Right forelimb (tissue), 1 donor: ENCODE data around the gene PRSS33.
A peak's percentile ranks its signal among the peaks of the same experiment; 100 is the strongest.

Experiments
- DNase-seq: peaks from one replicate; pipeline ENCODE4 v3.0.0-alpha.2; 2018

PRSS33 gene

DNA sequence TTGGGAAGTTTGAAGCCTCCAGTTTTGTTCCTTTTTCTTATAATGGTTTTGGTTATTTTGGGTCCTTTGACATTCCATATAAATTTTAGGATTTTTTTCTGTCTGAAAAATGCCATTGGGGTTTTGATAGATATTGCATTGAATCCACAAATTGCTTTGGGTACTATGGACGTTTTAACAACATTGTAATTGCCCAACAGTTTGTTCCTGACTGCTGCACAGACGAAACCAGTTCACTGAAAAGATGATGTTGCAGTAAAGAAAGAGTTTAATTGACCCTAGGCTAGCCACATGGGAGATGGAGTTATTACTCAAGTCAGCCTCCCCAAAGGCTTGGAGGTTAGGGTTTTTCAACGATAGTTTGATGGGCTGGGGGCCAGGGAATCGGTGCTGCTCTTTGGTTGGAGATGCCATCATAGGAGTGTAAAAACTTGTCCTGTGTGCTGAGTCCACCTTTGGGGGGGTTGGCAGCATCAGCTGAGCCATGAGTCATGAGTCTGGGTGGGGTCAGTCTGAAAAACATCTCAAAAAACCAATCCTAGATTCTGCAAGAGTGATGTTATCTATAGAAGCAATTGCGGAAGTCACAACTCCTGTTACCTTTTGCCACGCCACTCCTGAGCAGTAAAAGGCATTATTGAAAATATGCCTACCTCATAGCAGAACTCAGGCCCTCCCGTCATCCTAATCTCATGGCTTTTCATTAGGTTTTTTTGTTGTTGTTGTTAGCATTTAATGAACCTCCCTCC is 8.2 kb upstream of the PRSS33 start:
- peak; percentile 11 for DNase-seq

DNA sequence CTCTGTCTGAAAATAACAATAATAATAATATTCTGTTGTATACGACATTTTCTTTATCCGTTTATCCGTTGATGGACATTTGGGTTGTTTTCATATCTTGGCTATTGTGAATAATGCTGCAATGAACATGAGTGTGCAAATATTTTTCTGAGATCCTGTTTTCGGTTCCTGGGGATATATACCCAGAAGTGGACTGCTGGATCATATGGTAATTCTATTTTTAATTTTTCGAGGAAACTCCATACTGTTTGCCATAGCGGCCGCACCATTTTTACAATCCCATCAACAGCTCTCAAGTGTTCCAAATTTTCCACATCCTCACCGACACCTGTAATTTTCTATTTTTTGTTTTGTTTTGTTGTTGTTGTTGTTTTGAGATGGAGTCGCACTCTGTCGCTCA is 5.6 kb upstream of the PRSS33 start:
- DNase-seq, result peak; percentile 16

DNA sequence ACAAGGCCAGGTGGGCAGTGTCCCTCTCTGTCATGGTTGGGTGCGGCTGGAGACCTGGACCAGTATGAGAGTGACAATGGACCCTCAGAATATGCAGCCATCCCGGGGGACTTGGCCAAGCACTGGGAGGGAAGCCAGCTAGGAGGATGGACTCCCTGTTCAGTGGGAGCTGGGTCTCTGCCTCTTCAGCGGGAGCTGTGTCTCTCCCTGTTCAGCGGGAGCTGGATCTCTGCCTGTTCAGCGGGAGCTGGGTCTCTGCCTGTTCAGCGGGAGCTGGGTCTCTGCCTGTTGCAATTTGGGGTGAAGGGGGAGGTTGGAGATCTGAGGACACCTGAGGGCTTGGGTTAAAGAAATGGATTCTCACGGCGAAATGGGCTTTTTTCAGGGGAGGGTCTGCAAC is 3.8 kb upstream of the PRSS33 start:
- no peak for DNase-seq

DNA sequence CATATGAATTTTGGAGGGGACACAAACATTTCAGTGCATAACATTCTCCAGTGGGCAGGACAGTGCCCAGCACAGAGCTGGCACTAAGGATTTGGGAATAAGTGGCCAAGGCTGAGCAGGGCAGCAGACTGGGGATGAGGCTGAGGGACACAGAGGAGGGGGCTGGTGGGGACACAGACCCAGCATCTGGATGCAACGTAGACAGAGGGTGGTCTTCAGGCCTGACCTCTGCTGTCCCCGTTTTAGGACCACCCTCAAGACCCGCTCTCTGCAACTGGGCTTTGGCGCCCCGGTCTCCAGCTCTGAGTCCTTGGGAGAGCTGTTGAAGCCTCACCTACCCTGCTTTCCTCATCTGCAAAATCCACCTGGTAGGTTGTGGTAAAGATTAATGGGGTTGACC is 3.3 kb upstream of the PRSS33 start:
- DNase-seq, result no peak

DNA sequence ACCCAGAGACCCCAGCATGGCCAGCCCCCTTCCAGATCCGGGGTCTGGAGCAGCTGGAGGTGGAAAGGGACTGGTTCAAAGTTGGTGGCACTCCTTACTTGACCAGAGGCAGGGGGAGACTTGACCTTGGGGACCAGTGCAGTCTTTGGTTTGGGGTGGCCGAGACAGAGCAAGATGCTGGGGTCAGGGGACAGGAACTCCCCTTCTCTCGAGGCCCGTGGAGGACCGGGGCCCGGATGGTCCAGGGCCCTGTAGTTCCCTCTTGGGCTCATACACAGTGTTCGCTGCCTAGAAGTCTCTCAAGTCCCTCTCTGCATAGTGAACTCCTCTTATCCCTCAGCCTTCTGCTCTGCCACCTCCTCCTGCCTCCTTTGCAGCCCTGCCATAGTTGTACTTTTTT is 601 bp upstream of the PRSS33 start:
- DNase-seq, result peak; percentile 41

DNA sequence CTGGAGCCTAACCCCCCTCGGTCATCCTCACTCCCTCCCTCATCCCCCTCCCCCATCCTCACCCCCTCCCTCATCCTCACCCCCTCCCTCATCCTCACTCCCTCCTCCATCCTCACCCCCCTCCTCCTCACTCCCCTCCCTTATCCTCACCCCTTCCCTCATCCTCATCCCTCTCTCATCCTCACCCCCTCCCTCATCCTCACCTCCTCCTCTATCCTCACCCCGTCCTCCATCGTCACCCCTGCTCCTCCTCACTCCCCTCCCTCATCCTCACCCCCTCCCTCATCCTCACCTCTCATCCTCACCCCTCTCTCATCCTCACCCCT is 571 bp downstream of the PRSS33 start:
- no peak for DNase-seq

DNA sequence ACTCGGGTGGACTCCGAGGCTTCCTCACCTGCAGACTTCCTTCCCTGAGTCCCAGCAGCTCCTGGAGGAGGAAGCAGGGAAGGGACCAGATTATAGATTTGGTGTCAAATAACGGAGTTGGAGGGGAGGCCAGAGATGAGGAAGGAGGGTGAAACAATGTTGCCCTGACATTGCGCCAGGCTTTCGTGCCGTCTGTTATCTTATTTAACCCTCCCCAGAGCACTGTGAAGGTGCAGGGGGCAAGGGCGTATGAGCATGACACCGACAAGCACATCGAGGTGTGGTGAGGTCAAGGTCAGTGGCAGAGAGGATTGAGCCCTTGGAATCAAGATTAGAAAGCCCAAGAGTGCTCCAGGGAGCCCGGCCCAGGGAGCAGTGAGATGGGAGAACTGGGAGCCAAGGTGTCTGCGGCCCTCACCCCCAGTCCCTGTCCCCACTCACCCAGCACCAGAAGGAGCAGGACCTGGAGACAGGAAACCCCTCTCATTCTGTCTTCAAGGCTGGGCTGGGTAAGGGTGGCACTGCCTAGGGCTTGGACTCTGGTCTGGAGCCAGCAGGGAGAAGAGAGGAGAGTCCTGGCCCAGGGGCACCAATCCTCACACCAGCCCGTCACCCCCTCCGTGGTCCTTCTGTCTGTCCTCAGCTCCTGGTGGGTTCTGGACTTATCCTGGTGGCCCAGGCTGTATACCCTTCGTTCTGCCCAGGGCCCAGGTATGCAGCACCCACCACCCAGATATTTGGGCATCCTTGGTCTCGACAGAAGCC is 1.1 kb downstream of the PRSS33 start:
- DNase-seq, result peak; percentile 35

DNA sequence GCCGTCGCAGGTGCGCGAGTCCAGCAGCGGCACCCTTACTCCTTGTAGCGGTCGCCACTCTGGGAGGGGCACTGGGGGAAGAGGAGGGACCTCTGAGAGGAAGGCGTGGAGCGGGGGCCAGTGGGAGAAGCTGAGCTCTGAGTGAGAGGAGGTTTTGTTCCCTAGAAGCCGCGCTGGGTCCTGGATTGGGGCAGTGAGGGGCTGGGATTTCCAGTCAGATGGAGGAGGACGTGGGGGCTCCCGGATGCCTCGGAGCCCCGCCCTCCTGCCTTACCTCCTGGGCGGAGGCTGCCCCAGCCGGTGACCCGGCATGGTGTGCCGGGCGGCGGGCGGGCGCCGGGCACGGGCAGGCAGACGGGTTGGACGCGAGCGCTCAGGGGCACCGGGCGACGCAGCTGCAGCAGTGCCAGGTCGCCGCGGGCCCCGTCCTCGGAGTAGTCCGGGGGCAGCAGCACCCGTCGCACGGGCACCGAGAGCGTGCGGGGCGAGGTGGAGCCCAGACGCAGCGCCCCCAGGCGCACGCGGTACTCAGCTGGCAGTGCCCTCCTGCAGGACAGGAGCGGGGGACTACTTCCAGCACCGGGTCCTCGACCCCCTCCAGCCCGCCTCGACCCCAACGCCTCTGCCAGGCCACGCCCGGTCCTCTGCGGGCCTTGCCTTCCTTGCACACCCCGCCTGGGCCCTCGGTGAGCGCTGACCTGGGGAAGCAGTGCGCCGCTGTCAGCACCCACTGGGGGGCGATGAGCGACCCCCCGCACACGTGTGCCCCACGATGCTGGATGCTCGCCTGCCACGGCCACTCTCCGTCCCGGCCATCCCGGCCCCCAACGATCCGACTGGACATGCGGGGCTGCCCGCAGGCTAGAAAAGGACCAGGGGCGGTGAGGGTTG is 2.0 kb downstream of the PRSS33 start:
- DNase-seq, result peak; percentile 37

DNA sequence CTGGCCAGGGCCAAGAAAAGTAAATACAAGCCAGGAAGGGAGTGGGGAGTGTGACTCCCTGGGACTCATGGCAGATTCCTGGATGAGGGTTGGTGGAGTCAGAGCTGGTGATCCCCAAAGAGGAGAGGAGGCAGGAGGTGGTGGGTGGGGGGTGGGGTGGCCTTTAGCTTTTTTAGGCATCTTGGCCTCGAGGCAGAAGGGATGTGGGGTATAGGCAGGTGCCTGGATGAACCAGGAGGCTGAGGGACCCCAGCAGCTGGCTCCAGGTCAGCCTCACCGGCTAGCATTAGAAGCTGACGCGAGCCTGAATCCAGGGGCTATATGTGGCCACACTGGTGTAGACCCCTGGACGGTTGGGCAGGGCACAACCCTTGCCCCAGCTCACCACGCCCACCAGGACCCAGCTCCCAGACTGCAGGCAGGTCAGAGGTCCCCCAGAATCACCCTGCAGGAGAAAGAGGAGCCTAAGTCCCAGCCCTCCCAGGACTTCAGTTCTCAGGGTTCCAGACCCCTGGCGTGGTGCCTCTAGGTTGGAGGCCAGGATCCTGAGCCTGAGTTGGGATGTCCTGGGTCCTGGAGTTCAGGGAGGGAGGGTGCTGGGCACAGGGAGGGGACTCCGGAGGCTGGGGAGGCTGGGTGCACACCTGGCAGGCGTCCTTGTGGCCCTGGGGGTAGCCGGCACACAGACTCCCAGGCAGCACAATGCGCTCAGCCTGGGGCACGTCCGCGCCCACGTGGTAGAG is 2.8 kb downstream of the PRSS33 start:
- DNase-seq, result peak; percentile 32

DNA sequence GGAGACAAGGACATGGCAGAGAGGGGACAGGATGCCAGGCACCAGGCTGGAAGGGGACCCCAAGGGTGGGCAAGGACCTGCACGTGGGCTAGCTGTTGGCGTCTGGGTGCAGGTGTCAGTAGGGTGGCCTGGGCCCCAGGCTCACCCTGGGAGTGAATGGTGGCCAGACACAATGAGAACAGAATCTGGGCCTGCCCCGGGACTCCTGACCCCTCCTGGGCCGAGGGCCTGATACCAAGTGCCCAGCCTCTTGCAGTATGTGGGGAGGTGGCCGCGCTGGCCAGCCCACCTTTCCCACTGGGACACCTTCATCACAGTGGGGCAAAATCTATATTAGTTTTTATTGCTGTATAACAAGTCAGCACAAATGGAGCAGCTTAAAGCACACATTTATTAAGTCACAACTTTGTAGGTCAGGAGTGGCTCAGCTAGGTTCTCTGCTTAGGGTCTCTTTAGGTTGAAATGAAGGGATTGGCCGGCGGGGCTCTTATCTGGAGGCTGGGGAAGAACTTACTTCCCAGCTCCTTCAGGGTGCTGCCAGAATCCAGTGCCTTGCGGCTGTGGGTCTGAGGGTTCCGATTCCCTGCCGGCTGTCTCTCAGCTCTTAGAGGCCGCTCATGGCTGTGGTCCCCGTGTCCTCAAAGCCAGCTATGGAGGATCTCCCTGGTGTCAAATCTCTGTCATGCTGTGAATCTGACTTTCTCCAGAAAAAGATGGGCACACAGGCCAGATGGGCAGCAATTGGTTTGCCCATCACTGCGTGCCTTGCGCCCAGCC is 3.6 kb downstream of the PRSS33 start:
- DNase-seq, result peak; percentile 36

DNA sequence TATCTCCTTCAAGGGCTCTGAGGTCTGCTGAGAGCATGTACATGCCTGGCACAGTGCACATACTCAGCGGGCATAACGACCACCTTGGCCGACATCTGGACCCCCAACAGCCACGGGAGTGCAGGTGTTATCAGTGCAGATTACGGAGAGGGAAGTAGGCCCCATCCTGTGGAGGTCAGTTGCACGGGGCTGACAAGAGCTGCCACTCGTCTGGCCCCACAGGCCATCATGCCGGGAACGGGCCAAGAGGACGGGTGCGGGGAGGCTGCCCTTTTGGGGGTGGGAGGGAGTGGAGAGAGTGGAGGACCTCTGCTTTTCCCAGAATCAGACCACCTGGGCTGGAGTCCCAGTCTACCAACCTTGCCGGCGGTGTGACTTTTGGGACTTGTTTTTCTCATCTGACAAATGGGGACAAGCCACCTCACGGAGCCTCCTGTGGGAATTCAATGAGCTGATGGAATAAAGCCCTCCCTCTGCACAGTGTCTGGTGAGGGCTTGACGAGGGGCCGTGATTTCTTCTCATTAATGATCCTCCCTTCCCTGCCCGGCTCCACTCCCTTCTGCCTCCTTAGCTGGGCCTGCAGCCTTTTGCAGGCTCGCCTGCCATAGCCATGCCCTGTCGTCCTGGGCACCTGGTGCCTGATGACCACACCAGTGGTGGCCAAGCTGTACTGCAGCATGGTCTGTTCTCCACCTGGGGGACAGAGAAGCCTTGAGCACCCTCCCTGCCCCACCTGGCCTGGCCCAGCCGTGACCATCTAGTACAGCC is 4.6 kb downstream of the PRSS33 start:
- peak; percentile 31 for DNase-seq

DNA sequence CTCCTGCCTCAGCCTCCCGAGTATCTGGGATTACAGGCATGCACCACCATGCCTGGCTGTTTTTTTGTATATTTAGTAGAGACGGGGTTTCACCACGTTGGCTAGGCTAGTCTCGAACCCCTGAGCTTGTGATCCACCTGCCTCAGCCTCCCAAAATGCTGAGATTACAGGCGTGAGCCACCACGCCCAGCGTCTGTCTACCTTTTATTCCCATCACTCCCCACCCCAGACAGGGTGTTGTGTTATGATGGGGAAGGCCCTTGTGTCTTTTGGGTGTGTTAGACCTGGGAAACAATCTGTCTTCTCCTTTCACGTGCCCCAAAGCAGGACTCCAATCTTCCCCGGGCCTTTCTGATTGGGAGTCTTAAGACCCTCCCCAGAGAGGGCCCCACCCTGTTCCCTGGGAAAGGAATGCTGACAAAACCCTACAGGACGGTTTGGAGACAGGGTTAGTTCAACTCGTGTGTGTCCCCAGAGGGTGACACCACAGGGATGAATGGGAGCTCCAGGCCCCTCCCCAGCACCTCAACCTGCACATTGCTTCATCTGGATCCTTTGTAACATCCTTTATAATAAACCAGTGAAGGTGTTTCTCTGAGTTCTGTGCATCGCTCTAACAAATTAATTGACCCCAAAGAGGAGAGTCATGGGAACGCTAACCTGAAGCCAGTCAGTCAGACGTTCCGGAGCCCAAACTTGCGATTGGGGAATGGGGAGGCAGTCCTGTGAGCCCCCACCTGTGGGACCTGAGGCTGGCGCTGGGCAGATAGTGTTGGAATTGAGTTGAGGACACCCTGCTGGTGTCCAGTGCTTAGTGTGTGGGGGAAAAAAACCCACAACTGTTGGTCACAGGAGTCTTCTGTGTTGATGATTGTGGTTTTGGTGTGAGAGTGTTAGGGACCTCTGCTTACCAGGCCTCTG is 7.1 kb downstream of the PRSS33 start:
- DNase-seq, result peak; percentile 33

DNA sequence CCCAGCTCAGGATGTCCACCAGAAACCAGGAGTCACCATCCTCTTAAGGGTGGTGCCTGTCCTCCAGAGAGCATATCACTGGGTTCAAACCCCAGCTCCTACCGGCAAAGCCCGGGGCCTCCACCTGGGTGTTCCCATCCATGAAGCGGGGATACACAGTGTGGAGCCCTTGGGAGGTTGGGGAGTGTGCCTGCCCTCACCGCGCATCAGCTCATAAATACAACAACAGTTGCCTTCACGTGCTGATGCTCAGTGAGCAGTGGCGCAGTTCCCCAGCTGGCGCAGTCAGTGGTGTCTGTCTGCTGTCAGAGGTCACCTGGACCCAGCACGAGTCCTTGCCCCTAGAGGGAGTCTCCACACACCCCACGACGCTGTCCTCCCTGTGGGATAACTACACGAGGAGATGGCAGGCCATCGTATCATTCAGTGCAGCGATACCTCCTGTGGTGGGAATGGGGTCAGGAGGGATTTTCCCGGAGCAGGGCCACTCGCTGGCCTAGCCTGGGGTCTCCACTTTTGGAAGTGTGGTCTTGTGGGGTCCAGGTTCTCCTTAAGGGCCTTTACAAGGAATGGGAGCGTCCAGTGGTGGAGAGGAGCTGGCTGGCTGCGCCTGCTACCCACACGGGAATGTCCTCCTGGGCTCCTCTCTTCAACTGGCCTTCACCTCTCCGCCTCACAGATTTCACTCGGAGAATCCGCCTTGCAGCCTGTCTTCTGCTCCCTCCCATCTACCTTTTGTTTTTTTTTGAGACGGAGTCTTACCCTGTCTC is 8.0 kb downstream of the PRSS33 start:
- DNase-seq, result peak; percentile 30

DNA sequence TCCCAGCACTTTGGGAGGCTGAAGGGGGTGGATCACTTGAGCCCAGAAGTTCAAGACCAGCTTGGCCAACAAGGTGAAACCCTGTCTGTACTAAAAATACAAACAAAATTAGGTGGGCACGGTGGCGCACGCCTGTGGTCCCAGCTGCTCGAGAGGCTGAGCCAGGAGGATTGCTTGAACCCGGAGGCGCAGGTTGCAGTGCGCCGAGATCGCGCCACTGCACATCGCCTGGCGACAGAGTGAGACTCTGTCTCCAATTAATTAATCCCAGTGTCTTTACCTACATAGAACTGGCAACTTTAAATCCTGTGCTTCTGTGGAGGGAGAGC is 8.8 kb downstream of the PRSS33 start:
- DNase-seq, result no peak

DNA sequence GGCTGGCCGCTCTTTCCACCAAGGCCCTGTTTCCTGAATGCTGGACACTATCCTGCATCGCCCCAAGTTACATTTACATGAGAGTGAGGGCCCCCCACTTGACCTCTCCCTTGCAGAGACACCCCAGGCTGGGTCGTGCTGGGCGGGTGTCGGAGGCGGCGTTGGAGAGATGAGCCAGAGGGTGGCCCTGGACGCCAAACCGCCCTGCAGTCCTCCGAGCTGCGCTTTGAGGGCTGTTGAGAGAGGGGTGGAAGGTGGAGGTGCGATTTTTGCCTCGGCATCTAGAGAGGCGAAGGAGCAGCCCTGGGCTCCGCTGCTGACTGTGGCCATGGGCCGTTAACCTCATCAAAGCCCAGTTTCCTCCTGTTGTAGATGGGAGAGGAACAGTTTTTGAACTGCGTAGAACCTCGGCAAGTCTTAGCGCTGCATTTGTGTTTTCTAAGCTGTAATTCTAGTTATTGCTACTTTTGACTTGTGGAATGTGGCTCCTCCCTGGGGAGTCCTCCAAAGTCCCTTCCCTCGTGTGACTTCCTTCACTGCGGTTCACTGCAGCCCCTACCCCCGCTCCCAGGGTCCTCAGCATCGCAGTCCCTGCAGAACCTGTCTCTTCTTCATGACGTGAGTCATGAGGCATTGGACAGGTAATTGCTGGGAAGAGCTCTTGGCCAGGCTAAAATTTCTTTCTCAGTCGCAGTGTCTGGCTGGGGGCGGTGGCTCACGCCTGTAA is 9.3 kb downstream of the PRSS33 start:
- DNase-seq, result no peak

DNA sequence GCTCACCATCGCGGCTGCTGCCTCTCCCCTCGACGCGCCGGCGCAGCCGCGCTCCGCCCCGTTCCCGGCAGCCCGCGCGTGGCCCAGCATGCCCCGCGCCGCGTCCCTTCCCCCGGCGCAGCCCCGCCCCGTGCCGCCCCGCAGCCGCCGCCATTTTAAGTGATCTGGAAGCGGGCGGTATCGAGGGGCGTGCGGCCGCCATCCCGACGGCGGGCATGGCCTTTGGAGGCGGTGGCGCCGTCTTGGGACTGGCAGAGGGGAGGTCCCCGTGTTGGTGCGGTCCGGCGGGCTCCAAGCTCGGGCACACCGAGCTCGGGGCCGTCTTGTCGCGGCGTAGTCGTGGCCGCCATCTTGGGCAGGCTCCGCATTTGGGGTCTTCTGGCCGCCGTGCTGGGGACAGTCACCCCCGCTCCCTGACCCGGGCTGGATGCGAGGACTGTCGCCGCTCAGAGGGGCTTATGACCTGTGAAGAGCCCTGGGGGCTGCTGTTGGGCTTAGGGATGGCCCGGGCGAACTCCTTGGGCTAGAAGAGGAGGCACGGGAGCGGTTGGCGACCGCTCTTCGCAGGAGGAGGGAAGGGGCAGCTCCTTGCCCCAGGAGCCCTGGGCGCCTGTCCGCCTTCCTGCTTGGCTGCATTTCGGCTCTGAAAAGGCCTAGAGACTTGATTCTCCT is 10.0 kb downstream of the PRSS33 start, which contains the start of gene ELOB:
Gene ELOB (minus strand): TSS at position 50 of the 672 bp plus-strand sequence. CDS start 41 bp downstream, at position 9.
- peak; percentile 96 for DNase-seq

DNA sequence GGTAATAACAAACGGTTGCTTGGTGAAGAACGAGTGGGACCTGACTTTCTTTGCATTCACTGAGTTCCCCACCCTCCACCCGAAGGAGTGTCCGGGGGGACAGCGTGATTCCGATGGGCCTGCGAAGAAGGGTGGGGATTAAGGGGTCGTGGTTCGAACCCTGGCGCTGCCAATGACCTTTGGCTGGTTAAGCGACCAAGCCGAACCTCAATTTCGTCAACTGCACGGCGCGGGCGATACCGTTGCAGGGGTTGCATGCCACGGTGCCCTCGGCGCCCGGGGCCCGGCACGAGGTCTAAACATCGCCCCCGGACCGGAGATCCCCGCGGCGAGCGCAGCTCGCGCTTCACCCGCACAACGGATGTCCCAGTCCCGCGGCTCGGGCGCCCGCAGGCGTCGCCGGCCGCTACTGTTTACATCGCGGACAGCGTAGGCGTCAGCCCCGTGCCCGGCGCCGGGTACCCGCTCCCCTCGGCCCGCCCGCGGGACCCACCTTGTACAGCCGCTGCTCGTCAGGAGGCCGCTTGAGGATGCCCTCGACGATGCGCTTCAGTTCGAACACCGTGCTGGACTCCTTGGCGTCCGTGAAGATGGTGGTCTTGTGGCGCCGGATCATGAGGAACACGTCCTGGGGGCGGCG is 10.7 kb downstream of the PRSS33 start:
- no peak for DNase-seq
